HepG2 (cell line): ENCODE data around the gene C7orf57. TPM values are rescaled to one million over a fixed set of nuclear protein-coding genes. Genes with fewer than 3 reads are reported as not detected.

Source experiments
- BRCA1 ChIP-seq: sonication (generic); formaldehyde crosslinking; IDR thresholded peaks from 2 replicates; pipeline ENCODE4 v1.4.0; 2020; ENCODE audit warnings: missing genetic modification reagents
- FOXC1 ChIP-seq: sonication (generic); formaldehyde crosslinking; IDR thresholded peaks from 2 replicates; pipeline ENCODE4 v1.8.0; 2022; ENCODE audit warnings: mild to moderate bottlenecking, missing genetic modification reagents, borderline replicate concordance
- GFI1 ChIP-seq: sonication (generic); formaldehyde crosslinking; IDR thresholded peaks from 2 replicates; pipeline ENCODE4 v1.5.0; 2020; ENCODE audit warnings: missing genetic modification reagents, mild to moderate bottlenecking, borderline replicate concordance
- GPN1 ChIP-seq: sonication (generic); formaldehyde crosslinking; IDR thresholded peaks from 2 replicates; pipeline ENCODE4 v1.5.1; 2020; ENCODE audit warnings: missing genetic modification reagents, borderline replicate concordance
- KAT2B ChIP-seq: fragments of 150-350 bp; IDR thresholded peaks from 2 replicates; pipeline ENCODE4 v1.6.1; 2014; ENCODE audit warnings: low read depth, low read length, borderline replicate concordance
- MAF1 ChIP-seq: sonication (generic); formaldehyde crosslinking; IDR thresholded peaks from 2 replicates; pipeline ENCODE4 v1.5.0; 2020; ENCODE audit warnings: missing genetic modification reagents, borderline replicate concordance
- MED8 ChIP-seq: sonication (generic); formaldehyde crosslinking; IDR thresholded peaks from 2 replicates; pipeline ENCODE4 v1.8.1; 2023; ENCODE audit warnings: mild to moderate bottlenecking, missing genetic modification reagents; ENCODE audit not compliant: insufficient replicate concordance
- NAIF1 ChIP-seq: sonication (generic); formaldehyde crosslinking; IDR thresholded peaks from 2 replicates; pipeline ENCODE4 v1.5.0; 2020; ENCODE audit warnings: mild to moderate bottlenecking, missing genetic modification reagents, borderline replicate concordance
- SP140L ChIP-seq: sonication (generic); formaldehyde crosslinking; IDR thresholded peaks from 2 replicates; pipeline ENCODE4 v1.4.0; 2020; ENCODE audit warnings: missing genetic modification reagents, borderline replicate concordance
- TAF15 ChIP-seq: fragments of 200-400 bp; formaldehyde crosslinking; IDR thresholded peaks from one replicate; pipeline ENCODE4 v1.6.1; 2018; ENCODE audit warnings: mild to moderate bottlenecking, low read depth, low read length; ENCODE audit not compliant: poor library complexity, severe bottlenecking
- ZNF138 ChIP-seq: sonication (generic); formaldehyde crosslinking; IDR thresholded peaks from 2 replicates; pipeline ENCODE4 v1.5.0; 2020; ENCODE audit warnings: mild to moderate bottlenecking, low read depth, missing genetic modification reagents
- ZNF230 ChIP-seq: sonication (generic); formaldehyde crosslinking; IDR thresholded peaks from 2 replicates; pipeline ENCODE4 v1.4.0; 2020; ENCODE audit warnings: mild to moderate bottlenecking, missing genetic modification reagents
- ZNF558 ChIP-seq: sonication (generic); formaldehyde crosslinking; IDR thresholded peaks from 2 replicates; pipeline ENCODE4 v1.9.0; 2022; ENCODE audit warnings: mild to moderate bottlenecking, missing genetic modification reagents, borderline replicate concordance
- ZNF7 ChIP-seq: IDR thresholded peaks from 2 replicates; pipeline ENCODE4 v1.6.1; 2016; ENCODE audit warnings: missing biosample characterization, missing genetic modification reagents
- ZNF790 ChIP-seq: sonication (generic); formaldehyde crosslinking; IDR thresholded peaks from 2 replicates; pipeline ENCODE4 v1.8.0; 2022; ENCODE audit warnings: missing genetic modification reagents, mild to moderate bottlenecking, borderline replicate concordance
- polyA plus RNA-seq, 8 experiments: library from polyadenylated mRNA; depleted of rRNA in 3 of 8; stranded (reverse) in 7 of 8; unstranded in 1 of 8; fragments of >200 nt; fragmentation: Illumina TruSeq in 4 of 8; extraction: Trizol in 4 of 8; gene quantifications; 2 replicates each; pipeline versions ENCODE4 v1.2.1 to v1.2.3, GENCODE V29; 2011 to 2016; ENCODE audit warnings: low read depth in 4 of 8, missing spikeins in 1 of 8, mixed read lengths in 1 of 8; ENCODE audit not compliant: insufficient read depth in 1 of 8
- total RNA-seq, 5 experiments: library from RNA; depleted of rRNA; stranded (reverse); fragments of >200 nt; fragmentation: Illumina TruSeq; extraction: Trizol; gene quantifications; 2 replicates each; pipeline ENCODE4 v1.2.3, GENCODE V29; 2016; ENCODE audit warnings: low read depth in 1 of 5
- TF ChIP-seq, protein P1 (sequence below): sonication (generic); formaldehyde crosslinking; IDR thresholded peaks from 2 replicates; pipeline ENCODE4 v1.4.0; 2020; ENCODE audit warnings: mild to moderate bottlenecking, missing genetic modification reagents
- TF ChIP-seq, protein P2 (sequence below): sonication (generic); formaldehyde crosslinking; IDR thresholded peaks from 2 replicates; pipeline ENCODE4 v1.4.0; 2020; ENCODE audit warnings: mild to moderate bottlenecking, missing genetic modification reagents
- TF ChIP-seq, protein P3 (sequence below): fragments of 450-650 bp; IDR thresholded peaks from 2 replicates; pipeline ENCODE4 v1.6.1; 2016
- TF ChIP-seq, protein P4 (sequence below): sonication (generic); formaldehyde crosslinking; conservative IDR thresholded peaks from 2 replicates; pipeline ENCODE4 v1.8.1; 2023; ENCODE audit warnings: missing genetic modification reagents
- TF ChIP-seq, protein P5 (sequence below): sonication (generic); formaldehyde crosslinking; conservative IDR thresholded peaks from 2 replicates; pipeline ENCODE4 v1.8.0; 2022; ENCODE audit warnings: mild to moderate bottlenecking, moderate library complexity, missing genetic modification reagents
- TF ChIP-seq, protein P6 (sequence below): sonication (generic); formaldehyde crosslinking; conservative IDR thresholded peaks from 2 replicates; pipeline ENCODE4 v1.5.0; 2020; ENCODE audit warnings: missing genetic modification reagents

Gene C7orf57
- total and polyA plus RNA-seq, 2 of the 13 experiments (the other 11 are each of a cell fraction or from before 2014, with no cell fraction given), result not detected

DNA sequence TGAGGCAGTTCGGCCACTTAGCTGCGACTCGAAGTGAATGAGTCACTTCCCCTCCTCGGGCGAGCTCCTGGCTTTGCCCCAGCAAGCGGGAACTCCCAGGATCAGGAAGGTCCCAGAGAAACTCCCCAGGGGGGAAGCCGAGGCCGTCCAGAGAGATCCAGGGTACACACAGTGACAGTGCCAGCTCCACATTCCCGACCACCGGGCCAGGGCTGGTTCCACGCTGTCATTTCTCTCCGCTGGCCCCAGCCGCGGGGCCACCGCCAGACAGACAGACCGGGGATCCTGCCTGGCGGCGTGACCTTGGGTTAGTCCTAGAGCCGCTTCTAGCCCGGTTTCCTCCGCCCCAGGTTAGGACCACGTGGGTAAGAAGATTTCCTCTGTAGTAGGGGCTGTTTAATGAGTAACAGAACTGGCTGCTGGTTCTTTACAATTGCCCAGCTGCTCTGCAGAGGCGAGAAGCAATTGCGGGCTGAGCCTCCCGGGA is 53.3 kb downstream of the C7orf57 start (continued):
- TF ChIP-seq, protein P1, sequence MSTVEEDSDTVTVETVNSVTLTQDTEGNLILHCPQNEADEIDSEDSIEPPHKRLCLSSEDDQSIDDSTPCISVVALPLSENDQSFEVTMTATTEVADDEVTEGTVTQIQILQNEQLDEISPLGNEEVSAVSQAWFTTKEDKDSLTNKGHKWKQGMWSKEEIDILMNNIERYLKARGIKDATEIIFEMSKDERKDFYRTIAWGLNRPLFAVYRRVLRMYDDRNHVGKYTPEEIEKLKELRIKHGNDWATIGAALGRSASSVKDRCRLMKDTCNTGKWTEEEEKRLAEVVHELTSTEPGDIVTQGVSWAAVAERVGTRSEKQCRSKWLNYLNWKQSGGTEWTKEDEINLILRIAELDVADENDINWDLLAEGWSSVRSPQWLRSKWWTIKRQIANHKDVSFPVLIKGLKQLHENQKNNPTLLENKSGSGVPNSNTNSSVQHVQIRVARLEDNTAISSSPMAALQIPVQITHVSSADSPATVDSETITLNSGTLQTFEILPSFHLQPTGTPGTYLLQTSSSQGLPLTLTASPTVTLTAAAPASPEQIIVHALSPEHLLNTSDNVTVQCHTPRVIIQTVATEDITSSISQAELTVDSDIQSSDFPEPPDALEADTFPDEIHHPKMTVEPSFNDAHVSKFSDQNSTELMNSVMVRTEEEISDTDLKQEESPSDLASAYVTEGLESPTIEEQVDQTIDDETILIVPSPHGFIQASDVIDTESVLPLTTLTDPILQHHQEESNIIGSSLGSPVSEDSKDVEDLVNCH (CRISPR knock-in tag), result no peak
- TF ChIP-seq, protein P2, sequence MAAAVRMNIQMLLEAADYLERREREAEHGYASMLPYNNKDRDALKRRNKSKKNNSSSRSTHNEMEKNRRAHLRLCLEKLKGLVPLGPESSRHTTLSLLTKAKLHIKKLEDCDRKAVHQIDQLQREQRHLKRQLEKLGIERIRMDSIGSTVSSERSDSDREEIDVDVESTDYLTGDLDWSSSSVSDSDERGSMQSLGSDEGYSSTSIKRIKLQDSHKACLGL (CRISPR knock-in tag), result peak; percentile 74; the same call in 1 of the 2 replicates
- TF ChIP-seq MAF1 (CRISPR knock-in tag) (no peak), NAIF1 (CRISPR knock-in tag) (no peak), ZNF138 (CRISPR knock-in tag) (no peak), ZNF7 (CRISPR knock-in tag) (no peak), ZNF558 (no peak), MED8 (CRISPR knock-in tag) (no peak), KAT2B (no peak), ZNF790 (no peak), FOXC1 (CRISPR knock-in tag) (no peak), GPN1 (CRISPR knock-in tag) (no peak), ZNF230 (CRISPR knock-in tag) (no peak), SP140L (CRISPR knock-in tag) (no peak), GFI1 (CRISPR knock-in tag) (peak; percentile 68; the same call in 1 of the 2 replicates), TAF15 (peak; percentile 46), BRCA1 (CRISPR knock-in tag) (0 out of 2 replicates have a peak, but pooled peaks have one; percentile 3)
- TF ChIP-seq, protein P3, sequence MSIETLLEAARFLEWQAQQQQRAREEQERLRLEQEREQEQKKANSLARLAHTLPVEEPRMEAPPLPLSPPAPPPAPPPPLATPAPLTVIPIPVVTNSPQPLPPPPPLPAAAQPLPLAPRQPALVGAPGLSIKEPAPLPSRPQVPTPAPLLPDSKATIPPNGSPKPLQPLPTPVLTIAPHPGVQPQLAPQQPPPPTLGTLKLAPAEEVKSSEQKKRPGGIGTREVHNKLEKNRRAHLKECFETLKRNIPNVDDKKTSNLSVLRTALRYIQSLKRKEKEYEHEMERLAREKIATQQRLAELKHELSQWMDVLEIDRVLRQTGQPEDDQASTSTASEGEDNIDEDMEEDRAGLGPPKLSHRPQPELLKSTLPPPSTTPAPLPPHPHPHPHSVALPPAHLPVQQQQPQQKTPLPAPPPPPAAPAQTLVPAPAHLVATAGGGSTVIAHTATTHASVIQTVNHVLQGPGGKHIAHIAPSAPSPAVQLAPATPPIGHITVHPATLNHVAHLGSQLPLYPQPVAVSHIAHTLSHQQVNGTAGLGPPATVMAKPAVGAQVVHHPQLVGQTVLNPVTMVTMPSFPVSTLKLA, result peak; percentile 52; the same call in 1 of the 2 replicates
- TF ChIP-seq, protein P4, sequence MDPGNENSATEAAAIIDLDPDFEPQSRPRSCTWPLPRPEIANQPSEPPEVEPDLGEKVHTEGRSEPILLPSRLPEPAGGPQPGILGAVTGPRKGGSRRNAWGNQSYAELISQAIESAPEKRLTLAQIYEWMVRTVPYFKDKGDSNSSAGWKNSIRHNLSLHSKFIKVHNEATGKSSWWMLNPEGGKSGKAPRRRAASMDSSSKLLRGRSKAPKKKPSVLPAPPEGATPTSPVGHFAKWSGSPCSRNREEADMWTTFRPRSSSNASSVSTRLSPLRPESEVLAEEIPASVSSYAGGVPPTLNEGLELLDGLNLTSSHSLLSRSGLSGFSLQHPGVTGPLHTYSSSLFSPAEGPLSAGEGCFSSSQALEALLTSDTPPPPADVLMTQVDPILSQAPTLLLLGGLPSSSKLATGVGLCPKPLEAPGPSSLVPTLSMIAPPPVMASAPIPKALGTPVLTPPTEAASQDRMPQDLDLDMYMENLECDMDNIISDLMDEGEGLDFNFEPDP (CRISPR knock-in tag), result no peak
- TF ChIP-seq, protein P5, sequence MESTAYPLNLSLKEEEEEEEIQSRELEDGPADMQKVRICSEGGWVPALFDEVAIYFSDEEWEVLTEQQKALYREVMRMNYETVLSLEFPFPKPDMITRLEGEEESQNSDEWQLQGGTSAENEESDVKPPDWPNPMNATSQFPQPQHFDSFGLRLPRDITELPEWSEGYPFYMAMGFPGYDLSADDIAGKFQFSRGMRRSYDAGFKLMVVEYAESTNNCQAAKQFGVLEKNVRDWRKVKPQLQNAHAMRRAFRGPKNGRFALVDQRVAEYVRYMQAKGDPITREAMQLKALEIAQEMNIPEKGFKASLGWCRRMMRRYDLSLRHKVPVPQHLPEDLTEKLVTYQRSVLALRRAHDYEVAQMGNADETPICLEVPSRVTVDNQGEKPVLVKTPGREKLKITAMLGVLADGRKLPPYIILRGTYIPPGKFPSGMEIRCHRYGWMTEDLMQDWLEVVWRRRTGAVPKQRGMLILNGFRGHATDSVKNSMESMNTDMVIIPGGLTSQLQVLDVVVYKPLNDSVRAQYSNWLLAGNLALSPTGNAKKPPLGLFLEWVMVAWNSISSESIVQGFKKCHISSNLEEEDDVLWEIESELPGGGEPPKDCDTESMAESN (CRISPR knock-in tag), result peak; percentile 12; the same call in 1 of the 2 replicates
- TF ChIP-seq, protein P6, sequence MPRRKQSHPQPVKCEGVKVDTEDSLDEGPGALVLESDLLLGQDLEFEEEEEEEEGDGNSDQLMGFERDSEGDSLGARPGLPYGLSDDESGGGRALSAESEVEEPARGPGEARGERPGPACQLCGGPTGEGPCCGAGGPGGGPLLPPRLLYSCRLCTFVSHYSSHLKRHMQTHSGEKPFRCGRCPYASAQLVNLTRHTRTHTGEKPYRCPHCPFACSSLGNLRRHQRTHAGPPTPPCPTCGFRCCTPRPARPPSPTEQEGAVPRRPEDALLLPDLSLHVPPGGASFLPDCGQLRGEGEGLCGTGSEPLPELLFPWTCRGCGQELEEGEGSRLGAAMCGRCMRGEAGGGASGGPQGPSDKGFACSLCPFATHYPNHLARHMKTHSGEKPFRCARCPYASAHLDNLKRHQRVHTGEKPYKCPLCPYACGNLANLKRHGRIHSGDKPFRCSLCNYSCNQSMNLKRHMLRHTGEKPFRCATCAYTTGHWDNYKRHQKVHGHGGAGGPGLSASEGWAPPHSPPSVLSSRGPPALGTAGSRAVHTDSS, result no peak
